ENCODE data around the gene EYA3. TPM values are rescaled to one million over a fixed set of nuclear protein-coding genes. Genes with fewer than 3 reads are reported as not detected.

Gene EYA3
- total RNA-seq, 4 donors from 2014 or later, result 13.8 to 21.9 (median 15.8) TPM

GRCh38 chr1:27928216-27928954, 160.0 kb downstream of the EYA3 start:
- WGBS, 2 donors, result 50 to 64% methylated on average over 4 to 5 of the region's 5 CpGs
- TF ChIP-seq CTCF (IDR thresholded peaks at IDR 0.05), result no peak
- TF ChIP-seq POLR2A (IDR thresholded peaks at IDR 0.05), result no peak
- no peak overlapping the region for H3K27ac ChIP-seq
- intact Hi-C loops (cut with DNase I), result no loop called here
- no peak overlapping the region for H3K4me3 ChIP-seq
- peaks cover 0 to 6% (median 0%) of the 10 kb centered on the region in 3 donors for H3K4me1 ChIP-seq
- H3K9me3 ChIP-seq, result no peaks in the 10 kb centered on the region
- DNase-seq, result no peak
- H3K27me3 ChIP-seq, result no peaks in the 10 kb centered on the region
- no peaks in the 10 kb centered on the region for H3K36me3 ChIP-seq

- H3K36me3 ChIP-seq, result no peaks in the 10 kb centered on the region
- TF ChIP-seq POLR2A (IDR thresholded peaks at IDR 0.05) (no peak), CTCF (IDR thresholded peaks at IDR 0.05) (no peak)
- no peak overlapping the region for H3K27ac ChIP-seq
- 78 to 81% methylated on average over 3 of the region's 3 CpGs for WGBS, 2 donors
- H3K9me3 ChIP-seq, result no peaks in the 10 kb centered on the region
- H3K4me1 ChIP-seq, result no peaks in the 10 kb centered on the region
- intact Hi-C loops (cut with DNase I), result no loop called here
- H3K4me3 ChIP-seq, result no peak overlapping the region
- DNase-seq, result no peak
- no peaks in the 10 kb centered on the region for H3K27me3 ChIP-seq
Observed at GRCh38 chr1:27922272-27922671, 166.1 kb downstream of the EYA3 start.

Small RNA genes within 50 kb of the gene (small RNA-seq; reads per million reads assigned to genes)
- 0 to 0.41 (median 0) reads per million in 4 donors for gene RN7SL559P

Other genes with a start within 250 kb of the EYA3 start
- 10 to 100 TPM in 2 of 4 donors, 1 to 10 TPM in 2; 2.0 to 13.9 (median 8.6) TPM for gene THEMIS2, start 216.1 kb downstream of the EYA3 start, total RNA-seq
- gene RPA2, start 174.0 kb downstream of the EYA3 start, total RNA-seq, result 10 to 100 TPM; 11.8 to 38.2 (median 23.4) TPM
- gene SMPDL3B, start 153.6 kb downstream of the EYA3 start, total RNA-seq, result 1 to 10 TPM in 2 of 4 donors, under 1 TPM in 2; 0.76 to 6.3 (median 1.9) TPM
- gene XKR8, start 128.6 kb downstream of the EYA3 start, total RNA-seq, result 1 to 10 TPM; 2.9 to 6.2 (median 4.3) TPM
- gene PTAFR, start 88.1 kb upstream of the EYA3 start, total RNA-seq, result 10 to 100 TPM in 1 of 4 donors, 1 to 10 TPM in 3; 2.7 to 12.8 (median 8.9) TPM
- 10 to 100 TPM; 27.4 to 55.1 (median 48.9) TPM for gene DNAJC8, start 144.4 kb upstream of the EYA3 start, total RNA-seq
- gene ATP5IF1, start 147.5 kb upstream of the EYA3 start, total RNA-seq, result 100 to 1,000 TPM; 142 to 284 (median 180) TPM
- gene SESN2, start 170.9 kb upstream of the EYA3 start, total RNA-seq, result 10 to 100 TPM in 2 of 4 donors, 1 to 10 TPM in 2; 7.8 to 20.6 (median 9.3) TPM
- gene MED18, start 240.4 kb upstream of the EYA3 start, total RNA-seq, result 10 to 100 TPM; 10.7 to 18.8 (median 15.6) TPM

Measured in esophagus squamous epithelium (tissue), 5 donors.